Stimulated activated naive CD8-positive, alpha-beta T cell treated with anti-CD3 and anti-CD28 coated beads, Interleukin-15, Interleukin-2, amounts not matched to agents 100 U/mL and 50 U/mL, for 24 hours (primary cell): Measurements from ENCODE around the gene SPATA6L.
"Not testable (repeated sequence)": the region's sequence is repeated elsewhere in the genome, so short reads cannot be mapped to it uniquely, and the experiment has no call there.

Experiments
- ATAC-seq: fragments of 150-1000 bp; cut with Tn5 transposase; one replicate; pipeline ENCODE4 v1.10.0; 2021
- DNase-seq: peaks from one replicate; pipeline ENCODE4 v3.0.0; 2021

SPATA6L gene

GRCh38 chr9:4677392-4677791, 11.1 kb upstream of the SPATA6L start:
- no peak for ATAC-seq
- no peak for DNase-seq

GRCh38 chr9:4674783-4675182, 8.5 kb upstream of the SPATA6L start:
- ATAC-seq (no peak), DNase-seq (no peak)

GRCh38 chr9:4671737-4672136, 5.5 kb upstream of the SPATA6L start:
- DNase-seq = no peak
- no peak for ATAC-seq

GRCh38 chr9:4670591-4670990, 4.3 kb upstream of the SPATA6L start:
- ATAC-seq = no peak

GRCh38 chr9:4669890-4670289, 3.6 kb upstream of the SPATA6L start:
- no peak for DNase-seq
- ATAC-seq = no peak

More at GRCh38 chr9:4670591-4670990, 4.3 kb upstream of the SPATA6L start:
- DNase-seq = no peak

GRCh38 chr9:4668604-4669003, 2.3 kb upstream of the SPATA6L start:
- no peak for DNase-seq
- no peak for ATAC-seq

- ATAC-seq = no peak
- DNase-seq = no peak
Measured at GRCh38 chr9:4667681-4668080, 1.4 kb upstream of the SPATA6L start.

- DNase-seq (no peak), ATAC-seq (no peak)
Measured at GRCh38 chr9:4665357-4665756, 923 bp downstream of the SPATA6L start.

GRCh38 chr9:4663956-4664355, 2.3 kb downstream of the SPATA6L start:
- ATAC-seq (no peak), DNase-seq (no peak)

- no peak for DNase-seq
- ATAC-seq = no peak
Measured at GRCh38 chr9:4662989-4663792, 3.1 kb downstream of the SPATA6L start.

GRCh38 chr9:4662108-4662988, 3.9 kb downstream of the SPATA6L start, which contains the start of gene PLPP6:
Gene PLPP6, plus strand, starts transcription at chr9:4662294. Its CDS starts 82 bp downstream, at chr9:4662376.
- ATAC-seq (peak; percentile 83), DNase-seq (peak; percentile 84)

GRCh38 chr9:4661611-4662010, 4.7 kb downstream of the SPATA6L start:
- DNase-seq (no peak), ATAC-seq (no peak)

- no peak for DNase-seq
- ATAC-seq = no peak
Measured at GRCh38 chr9:4661165-4661564, 5.1 kb downstream of the SPATA6L start.

- ATAC-seq, DNase-seq: not testable (repeated sequence)
Measured at GRCh38 chr9:4660665-4661064, 5.6 kb downstream of the SPATA6L start.

- DNase-seq = no peak
- ATAC-seq = no peak
Measured at GRCh38 chr9:4657426-4658159, 8.7 kb downstream of the SPATA6L start.

- DNase-seq (no peak), ATAC-seq (no peak)
Measured at GRCh38 chr9:4656621-4657020, 9.7 kb downstream of the SPATA6L start.

GRCh38 chr9:4656196-4656595, 10.1 kb downstream of the SPATA6L start:
- not testable (repeated sequence) for DNase-seq, ATAC-seq

GRCh38 chr9:4654538-4654937, 11.7 kb downstream of the SPATA6L start:
- ATAC-seq (no peak), DNase-seq (no peak)

- DNase-seq (no peak), ATAC-seq (peak; percentile 36)
Measured at GRCh38 chr9:4654084-4654483, 12.2 kb downstream of the SPATA6L start.

- ATAC-seq (no peak), DNase-seq (no peak)
Measured at GRCh38 chr9:4642351-4642750, 23.9 kb downstream of the SPATA6L start.

- ATAC-seq = no peak
- peak; percentile 41 for DNase-seq
Measured at GRCh38 chr9:4640027-4640426, 26.3 kb downstream of the SPATA6L start.

- DNase-seq (no peak), ATAC-seq (no peak)
Measured at GRCh38 chr9:4639420-4639819, 26.9 kb downstream of the SPATA6L start.
